ENCODE data around the gene CCDC187. TPM values are rescaled to one million over a fixed set of nuclear protein-coding genes. Genes with fewer than 3 reads are reported as not detected.

The CCDC187 gene
- total and polyA plus RNA-seq, 2 of the 13 experiments (the other 11 are each of a cell fraction or from before 2014, with no cell fraction given), result 0.03 to 0.13 TPM

GRCh38 chr9:136295542-136296433, 8.1 kb downstream of the CCDC187 start (continued):
- TF ChIP-seq ZNF274 (CRISPR knock-in tag; IDR thresholded peaks at IDR 0.05), result no peak
- TF ChIP-seq NCOR1 (IDR thresholded peaks at IDR 0.05; ENCODE audit: borderline replicate concordance, low read length), result no peak; the same call in 1 of the 2 replicates
- TF ChIP-seq ZNF644 (CRISPR knock-in tag; IDR thresholded peaks at IDR 0.05; ENCODE audit: low read depth), result no peak
- TF ChIP-seq RARG (CRISPR knock-in tag; IDR thresholded peaks at IDR 0.05; ENCODE audit: low read depth), result no peak
- no peak for TF ChIP-seq ZFP36L2 (CRISPR knock-in tag; IDR thresholded peaks at IDR 0.05)
- TF ChIP-seq PTBP1 (IDR thresholded peaks at IDR 0.05; ENCODE audit: low read depth, low read length, poor library complexity, severe bottlenecking), result no peak
- TF ChIP-seq, protein P1, sequence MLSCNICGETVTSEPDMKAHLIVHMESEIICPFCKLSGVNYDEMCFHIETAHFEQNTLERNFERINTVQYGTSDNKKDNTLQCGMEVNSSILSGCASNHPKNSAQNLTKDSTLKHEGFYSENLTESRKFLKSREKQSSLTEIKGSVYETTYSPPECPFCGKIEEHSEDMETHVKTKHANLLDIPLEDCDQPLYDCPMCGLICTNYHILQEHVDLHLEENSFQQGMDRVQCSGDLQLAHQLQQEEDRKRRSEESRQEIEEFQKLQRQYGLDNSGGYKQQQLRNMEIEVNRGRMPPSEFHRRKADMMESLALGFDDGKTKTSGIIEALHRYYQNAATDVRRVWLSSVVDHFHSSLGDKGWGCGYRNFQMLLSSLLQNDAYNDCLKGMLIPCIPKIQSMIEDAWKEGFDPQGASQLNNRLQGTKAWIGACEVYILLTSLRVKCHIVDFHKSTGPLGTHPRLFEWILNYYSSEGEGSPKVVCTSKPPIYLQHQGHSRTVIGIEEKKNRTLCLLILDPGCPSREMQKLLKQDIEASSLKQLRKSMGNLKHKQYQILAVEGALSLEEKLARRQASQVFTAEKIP (CRISPR knock-in tag; IDR thresholded peaks at IDR 0.05; ENCODE audit: borderline replicate concordance), result no peak
- no peak for TF ChIP-seq ATF7-NPFF (CRISPR knock-in tag; IDR thresholded peaks at IDR 0.05; ENCODE audit: low read depth)
- peak; percentile 43; the same call in 1 of the 2 replicates for TF ChIP-seq IRF2 (CRISPR knock-in tag; IDR thresholded peaks at IDR 0.05)
- no peak for TF ChIP-seq ZNF547 (CRISPR knock-in tag; IDR thresholded peaks at IDR 0.05)
- TF ChIP-seq ZFP82 (CRISPR knock-in tag; IDR thresholded peaks at IDR 0.05; ENCODE audit: borderline replicate concordance), result no peak
- TF ChIP-seq XRCC5 (optimal IDR thresholded peaks at IDR 0.05; ENCODE audit: low read length), result no peak
- no peak for TF ChIP-seq ZSCAN30 (CRISPR knock-in tag; IDR thresholded peaks at IDR 0.05)
- no peak for TF ChIP-seq SMYD3 (CRISPR knock-in tag; IDR thresholded peaks at IDR 0.05)
- TF ChIP-seq KDM6A (CRISPR knock-in tag; IDR thresholded peaks at IDR 0.05; ENCODE audit: low read depth), result no peak
- TF ChIP-seq, protein P2, sequence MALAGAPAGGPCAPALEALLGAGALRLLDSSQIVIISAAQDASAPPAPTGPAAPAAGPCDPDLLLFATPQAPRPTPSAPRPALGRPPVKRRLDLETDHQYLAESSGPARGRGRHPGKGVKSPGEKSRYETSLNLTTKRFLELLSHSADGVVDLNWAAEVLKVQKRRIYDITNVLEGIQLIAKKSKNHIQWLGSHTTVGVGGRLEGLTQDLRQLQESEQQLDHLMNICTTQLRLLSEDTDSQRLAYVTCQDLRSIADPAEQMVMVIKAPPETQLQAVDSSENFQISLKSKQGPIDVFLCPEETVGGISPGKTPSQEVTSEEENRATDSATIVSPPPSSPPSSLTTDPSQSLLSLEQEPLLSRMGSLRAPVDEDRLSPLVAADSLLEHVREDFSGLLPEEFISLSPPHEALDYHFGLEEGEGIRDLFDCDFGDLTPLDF (CRISPR knock-in tag; IDR thresholded peaks at IDR 0.05), result no peak
- no peak for TF ChIP-seq ZFP36L1 (CRISPR knock-in tag; IDR thresholded peaks at IDR 0.05)
- TF ChIP-seq, protein P3, sequence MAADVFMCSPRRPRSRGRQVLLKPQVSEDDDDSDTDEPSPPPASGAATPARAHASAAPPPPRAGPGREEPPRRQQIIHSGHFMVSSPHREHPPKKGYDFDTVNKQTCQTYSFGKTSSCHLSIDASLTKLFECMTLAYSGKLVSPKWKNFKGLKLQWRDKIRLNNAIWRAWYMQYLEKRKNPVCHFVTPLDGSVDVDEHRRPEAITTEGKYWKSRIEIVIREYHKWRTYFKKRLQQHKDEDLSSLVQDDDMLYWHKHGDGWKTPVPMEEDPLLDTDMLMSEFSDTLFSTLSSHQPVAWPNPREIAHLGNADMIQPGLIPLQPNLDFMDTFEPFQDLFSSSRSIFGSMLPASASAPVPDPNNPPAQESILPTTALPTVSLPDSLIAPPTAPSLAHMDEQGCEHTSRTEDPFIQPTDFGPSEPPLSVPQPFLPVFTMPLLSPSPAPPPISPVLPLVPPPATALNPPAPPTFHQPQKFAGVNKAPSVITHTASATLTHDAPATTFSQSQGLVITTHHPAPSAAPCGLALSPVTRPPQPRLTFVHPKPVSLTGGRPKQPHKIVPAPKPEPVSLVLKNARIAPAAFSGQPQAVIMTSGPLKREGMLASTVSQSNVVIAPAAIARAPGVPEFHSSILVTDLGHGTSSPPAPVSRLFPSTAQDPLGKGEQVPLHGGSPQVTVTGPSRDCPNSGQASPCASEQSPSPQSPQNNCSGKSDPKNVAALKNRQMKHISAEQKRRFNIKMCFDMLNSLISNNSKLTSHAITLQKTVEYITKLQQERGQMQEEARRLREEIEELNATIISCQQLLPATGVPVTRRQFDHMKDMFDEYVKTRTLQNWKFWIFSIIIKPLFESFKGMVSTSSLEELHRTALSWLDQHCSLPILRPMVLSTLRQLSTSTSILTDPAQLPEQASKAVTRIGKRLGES (CRISPR knock-in tag; IDR thresholded peaks at IDR 0.05; ENCODE audit: borderline replicate concordance), result no peak
- TF ChIP-seq GLI4 (CRISPR knock-in tag; IDR thresholded peaks at IDR 0.05; ENCODE audit: borderline replicate concordance), result no peak
- TF ChIP-seq ZNF749 (CRISPR knock-in tag; IDR thresholded peaks at IDR 0.05; ENCODE audit: borderline replicate concordance), result no peak
- no peak for TF ChIP-seq TCF7L2 (IDR thresholded peaks at IDR 0.05; ENCODE audit: low read depth, low read length)
- no peak for TF ChIP-seq RAD21 (CRISPR knock-in tag; IDR thresholded peaks at IDR 0.05)
- TF ChIP-seq SATB2 (CRISPR knock-in tag; IDR thresholded peaks at IDR 0.05), result no peak
- TF ChIP-seq SMARCC2 (IDR thresholded peaks at IDR 0.05), result no peak
- no peak for TF ChIP-seq HOXA3 (CRISPR knock-in tag; IDR thresholded peaks at IDR 0.05)
- TF ChIP-seq ZNF232 (CRISPR knock-in tag; IDR thresholded peaks at IDR 0.05; ENCODE audit: borderline replicate concordance), result no peak
